Measurements from ENCODE around the gene ZNF385A.
A peak's percentile ranks its signal among the peaks of the same experiment; 100 is the strongest.
"Not testable (repeated sequence)": the region's sequence is repeated elsewhere in the genome, so short reads cannot be mapped to it uniquely, and the experiment has no call there.

The ZNF385A gene

DNA sequence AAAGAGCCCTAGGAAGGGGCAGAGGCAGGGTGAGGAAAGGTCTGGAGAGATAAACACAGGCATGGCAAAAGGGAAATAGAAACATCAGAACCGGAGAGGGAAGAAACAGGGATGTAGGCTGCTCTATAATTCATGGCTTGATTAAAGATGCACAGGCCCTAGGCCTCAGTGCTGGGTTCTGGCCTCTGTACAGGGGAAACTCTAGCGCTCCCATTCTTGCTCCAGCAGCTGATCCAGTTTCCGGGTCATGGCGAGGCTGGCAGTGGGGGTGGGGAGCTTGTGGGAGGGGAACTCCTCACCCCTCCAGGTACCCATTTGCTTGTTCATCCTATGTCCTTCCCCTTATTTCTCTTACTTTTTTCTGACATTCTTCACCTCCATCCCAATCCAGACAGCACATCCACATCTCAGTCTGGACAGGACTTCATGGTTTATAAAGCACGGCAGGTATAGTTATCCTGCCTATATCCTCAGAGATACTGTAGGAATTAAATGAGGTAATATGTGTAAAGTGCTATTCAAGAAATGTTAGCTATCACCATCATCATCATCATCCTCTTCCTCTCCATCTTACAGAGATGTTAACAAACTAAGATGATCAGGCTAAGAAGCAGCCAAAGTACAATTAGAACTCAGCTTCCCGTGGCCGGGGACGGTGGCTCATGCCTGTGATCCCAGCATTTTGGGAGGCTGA is 12.3 kb downstream of the ZNF385A start:
- DNase-seq = no peak

DNA sequence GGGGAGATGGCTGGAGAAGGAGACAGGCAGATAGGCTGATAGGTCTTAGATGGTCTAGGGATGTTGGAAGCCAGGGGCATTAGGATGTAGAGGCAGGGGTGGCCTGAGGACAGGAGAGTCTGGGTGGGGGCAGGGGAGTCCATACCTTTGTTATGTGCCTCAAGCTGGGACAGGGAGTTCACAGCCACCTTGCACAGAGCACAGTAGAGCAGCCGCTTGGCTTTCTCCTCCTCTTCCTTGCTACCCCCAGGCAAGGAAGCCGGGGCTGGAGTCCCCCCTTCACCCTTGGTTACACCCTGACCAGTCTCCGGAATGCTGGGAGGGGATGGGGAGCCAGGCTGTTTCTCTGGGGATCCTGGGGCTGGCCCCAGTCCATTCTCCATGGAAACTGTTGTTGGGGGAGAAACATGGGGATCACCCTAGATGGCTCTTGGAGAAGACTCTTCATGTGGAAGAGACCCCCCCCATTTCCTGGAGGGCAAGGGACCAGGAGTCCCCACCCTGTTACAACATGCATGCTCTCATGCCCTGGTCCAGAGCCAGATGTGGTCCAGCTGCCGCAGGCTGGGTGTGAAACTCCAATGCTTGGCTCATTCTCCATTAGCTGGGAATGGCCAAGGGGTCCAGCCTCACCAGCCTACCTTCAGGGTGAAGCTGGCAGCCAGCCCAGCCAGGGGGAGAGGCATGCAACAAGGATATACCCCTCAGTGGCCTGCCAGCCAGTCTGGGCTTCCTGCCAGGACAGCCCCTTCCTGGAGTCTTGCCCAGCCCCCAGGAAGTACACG is 13.0 kb downstream of the ZNF385A start:
- DNase-seq = no peak

DNA sequence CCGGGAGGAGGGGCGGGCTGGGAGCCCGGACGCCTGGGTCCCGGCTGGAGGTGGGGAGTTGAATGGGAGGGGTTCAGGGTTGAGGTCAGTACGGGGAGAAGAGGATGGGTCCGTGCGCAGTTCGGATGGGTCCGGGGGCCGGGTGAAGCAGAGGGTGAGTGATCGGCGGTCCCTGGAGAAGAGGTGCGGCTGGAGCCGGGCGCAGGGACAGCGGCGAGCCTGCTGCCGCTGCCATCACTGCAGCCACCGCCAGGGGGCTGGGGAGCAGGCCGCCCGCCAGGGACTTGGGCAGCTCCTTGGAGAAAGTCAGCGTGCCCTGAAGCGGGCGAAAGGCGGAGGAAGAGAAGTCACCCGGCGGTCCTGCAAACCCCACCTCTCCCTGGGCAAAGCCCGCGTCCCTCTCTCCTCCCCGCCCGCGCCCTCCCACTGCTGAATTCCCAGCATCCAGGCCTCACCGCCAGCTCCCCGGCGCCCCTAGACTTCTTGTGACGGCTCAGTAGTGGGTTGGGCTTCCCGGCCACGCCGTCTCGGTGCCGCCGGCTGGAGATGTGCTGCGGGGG is 14.3 kb downstream of the ZNF385A start:
- DNase-seq = no peak

DNA sequence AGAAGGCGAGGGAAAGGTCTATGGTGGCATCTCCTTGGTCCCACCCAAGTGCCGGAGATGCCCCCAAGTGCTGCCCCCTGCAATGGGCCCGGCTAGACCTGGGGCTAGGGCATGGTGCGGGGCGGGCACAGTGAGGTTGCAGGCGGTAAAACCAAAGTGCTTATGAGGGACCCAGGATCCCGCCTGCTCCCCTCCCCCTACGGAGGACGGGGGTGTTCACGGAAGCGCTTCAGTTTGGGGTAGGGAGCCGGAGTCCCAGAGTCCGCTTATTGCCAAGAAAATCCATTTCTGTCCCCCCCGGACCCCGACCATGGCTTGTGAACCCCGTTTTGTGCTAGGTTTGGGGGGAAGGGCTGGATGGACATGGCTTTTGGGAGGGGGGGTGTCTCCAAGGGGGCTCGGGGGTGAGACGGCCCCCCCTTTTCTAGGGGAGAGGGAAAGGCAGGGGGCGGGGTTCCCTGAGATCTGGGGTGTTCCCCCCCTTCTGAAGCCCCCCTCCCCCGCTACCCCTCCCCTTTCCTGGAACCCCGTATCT is 14.9 kb downstream of the ZNF385A start:
- no peak for DNase-seq

DNA sequence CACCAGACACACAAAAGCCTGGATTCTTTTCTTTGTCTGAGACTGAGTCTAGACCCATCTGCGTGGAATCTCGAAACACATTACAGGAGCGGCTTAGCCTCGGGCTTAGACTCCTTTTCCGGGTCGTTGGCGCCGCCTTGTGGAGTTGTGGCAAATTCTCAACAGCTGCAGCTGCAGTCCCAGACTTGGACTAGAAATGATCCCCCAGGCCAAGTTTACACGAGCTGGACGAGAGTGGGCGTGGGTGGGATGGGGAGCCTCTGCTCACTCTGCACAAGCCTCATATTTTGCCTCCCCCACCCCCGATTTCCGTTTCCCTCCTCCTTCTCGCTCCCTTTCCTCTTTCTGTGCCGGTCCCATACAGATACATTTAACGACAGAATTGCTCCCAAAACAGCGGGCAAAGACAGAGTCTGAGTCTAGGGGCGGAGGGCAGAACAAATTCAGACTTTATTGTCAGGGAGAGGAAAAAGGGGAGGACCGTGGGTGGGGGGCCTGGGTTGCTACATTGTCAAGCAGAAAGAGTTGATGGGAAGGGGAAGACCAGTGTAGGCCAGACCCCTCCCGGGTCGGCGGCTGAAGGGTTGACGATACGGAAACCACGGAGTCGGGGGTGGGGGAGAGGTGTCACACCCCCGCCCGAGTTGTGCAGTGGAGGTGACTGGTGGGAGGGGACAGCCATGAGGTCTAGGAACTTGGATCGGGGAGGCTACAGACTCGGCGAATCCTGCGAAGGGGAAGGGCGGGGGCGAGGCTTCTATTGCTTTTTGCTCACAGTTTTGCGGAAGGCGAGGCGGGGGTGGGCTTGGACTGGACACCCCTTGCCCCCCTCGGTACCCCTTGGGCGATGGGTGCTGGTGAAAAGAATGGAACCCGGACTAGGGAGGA is 15.6 kb downstream of the ZNF385A start:
- DNase-seq = peak; percentile 41

DNA sequence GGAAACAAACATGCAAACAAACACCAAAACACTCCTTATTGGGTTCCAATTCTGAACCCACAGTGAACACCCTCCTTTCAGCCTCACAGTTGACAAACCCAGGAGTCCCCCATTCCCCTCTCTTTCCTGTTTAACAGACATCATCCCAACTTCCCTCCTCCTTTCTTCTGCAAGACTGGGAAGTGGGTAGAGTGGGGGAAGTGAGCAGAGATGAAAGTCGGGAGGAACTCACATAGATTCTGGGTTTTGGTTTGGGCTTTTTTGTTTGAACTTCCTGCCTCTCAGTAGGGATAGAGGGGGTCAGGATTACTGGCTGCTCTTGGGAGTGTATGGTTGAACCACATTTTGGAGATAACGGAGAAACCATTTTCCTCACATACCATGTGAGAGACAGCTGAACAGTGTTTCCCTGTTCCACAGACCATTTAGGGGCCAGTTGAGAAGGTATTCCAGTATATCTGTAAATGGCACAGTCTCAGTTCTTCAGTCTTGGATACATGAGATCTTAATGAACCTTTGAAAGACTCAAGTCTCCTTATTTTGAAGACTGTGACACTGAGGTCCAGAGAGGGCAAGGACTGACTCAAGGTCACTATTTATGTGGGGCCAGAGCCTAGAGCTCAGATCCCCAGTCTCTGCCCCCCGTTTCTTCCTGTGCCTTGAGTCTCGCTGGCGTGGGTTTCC is 16.4 kb downstream of the ZNF385A start:
- DNase-seq = no peak

DNA sequence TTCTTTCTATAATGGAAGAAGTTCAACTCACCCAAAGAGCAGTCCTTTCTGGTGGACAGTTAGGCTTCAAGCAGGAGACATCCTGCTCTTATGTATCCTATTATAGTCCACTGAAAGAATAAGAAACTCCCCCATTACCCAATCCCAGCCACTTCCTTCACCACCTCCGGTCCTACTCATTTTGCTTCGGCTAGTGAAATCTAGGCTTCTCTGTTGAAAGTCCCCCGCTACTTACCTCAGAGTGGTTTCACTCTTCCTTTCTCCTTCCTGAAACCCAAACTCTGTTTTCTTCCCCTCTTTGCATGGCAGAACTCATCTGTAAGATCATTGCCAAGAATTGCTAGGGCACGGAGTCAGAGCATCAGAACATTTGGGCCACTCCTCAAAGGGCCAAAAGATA is 20.1 kb downstream of the ZNF385A start, which contains the start of gene GPR84:
Gene GPR84, minus strand, starts transcription at position 74 of the 400 bp plus-strand sequence. CDS start 635 bp downstream, outside the sequence.
- DNase-seq = no peak

DNA sequence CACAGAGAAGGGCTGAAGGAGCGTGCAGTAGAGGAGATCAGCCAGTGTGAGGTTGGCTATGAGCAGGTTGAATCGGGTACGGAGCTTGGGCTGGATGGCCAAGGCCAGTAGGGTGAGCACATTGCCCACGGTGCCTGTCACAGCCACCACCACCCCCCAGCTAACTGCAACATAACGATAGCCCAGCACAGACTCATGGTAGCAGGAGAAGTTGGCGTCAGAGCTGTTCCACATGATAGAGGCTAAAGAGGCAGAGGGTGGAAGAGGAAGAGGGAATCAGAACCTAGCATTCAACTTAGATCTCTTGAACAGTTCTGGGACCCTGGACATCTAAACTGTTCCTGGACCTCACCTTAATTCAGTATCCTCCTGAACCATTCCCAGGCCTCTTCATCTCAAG is 20.9 kb downstream of the ZNF385A start:
- no peak for DNase-seq

DNA sequence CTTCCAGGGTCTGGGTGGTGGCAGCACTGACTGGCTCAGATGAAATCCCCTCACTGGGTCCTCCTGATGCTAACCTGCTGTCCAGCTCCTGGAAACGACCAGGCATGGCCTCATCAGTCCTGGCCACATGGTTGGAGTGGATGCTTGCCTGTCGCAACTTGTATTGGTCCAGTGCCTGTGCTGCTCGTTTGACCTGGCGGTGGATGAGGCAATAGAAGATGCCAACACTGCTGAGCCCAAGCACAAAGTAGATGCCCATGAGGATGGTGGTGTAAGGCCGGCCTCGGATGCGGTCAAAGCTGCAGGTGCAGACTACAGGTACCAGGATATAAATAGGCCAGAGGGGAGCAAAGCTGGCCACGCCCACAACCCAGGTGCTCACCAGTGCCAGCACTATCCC is 21.5 kb downstream of the ZNF385A start:
- no peak for DNase-seq

DNA sequence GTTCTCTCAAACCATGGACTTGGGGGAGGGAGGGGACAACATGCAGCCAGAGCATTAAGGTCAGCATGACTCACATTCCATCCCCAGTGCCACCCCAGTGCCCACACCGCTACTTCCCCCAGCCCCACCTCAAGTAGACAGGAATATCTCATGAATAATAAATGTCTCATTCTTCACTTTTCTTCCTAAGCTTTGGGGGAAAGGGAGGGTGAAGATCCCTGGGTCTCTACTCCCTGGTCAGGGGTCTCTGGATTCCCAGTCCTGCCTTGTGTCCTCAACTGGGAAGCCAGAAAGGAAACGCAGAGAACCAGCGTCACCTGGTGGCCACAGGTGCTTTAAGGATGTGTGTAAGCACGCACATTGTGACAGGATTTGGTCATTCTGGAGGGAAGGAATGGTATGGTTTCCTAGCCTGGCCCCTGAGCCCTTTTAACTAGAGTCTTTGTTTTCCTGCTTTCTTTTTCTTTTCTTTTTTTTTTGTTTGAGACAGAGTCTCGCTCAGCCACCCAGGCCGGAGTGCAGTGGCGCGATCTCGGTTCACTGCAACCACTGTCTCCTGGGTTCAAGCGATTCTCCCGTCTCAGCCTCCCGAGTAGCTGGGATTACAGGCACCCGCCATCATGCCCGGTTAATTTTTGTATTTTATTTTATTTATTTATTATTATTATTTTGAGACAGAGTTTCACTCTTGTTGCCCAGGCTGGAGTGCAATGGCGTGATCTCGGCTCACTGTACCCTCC is 23.6 kb downstream of the ZNF385A start:
- DNase-seq = no peak

DNA sequence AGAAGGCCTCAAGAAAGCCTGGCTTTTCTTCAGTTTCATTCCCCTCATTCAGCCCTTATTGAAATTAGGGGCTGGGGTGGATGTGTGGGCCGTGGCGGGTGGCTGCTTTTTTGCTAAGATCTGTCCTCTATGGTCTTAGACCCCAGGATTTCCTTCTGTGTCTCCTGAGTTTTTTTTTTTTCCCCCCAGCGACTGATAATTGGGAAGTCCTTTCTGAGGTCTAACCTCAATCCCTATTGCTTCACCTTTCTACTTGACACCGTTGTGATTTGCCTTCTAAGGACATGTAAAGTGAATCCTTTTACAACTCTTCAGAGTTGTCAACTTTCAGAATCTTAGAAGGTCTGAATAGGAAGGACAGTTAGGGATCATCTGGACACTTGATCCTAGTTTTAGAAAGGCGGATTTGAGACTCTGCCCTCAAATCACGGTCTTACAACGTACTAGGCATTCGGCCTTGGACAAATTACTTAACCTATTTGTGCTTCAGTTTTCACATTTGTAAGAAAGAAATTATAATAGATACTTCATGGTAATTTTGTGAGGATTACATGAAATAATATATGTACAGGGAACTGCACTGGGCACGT is 24.7 kb downstream of the ZNF385A start:
- DNase-seq = no peak

DNA sequence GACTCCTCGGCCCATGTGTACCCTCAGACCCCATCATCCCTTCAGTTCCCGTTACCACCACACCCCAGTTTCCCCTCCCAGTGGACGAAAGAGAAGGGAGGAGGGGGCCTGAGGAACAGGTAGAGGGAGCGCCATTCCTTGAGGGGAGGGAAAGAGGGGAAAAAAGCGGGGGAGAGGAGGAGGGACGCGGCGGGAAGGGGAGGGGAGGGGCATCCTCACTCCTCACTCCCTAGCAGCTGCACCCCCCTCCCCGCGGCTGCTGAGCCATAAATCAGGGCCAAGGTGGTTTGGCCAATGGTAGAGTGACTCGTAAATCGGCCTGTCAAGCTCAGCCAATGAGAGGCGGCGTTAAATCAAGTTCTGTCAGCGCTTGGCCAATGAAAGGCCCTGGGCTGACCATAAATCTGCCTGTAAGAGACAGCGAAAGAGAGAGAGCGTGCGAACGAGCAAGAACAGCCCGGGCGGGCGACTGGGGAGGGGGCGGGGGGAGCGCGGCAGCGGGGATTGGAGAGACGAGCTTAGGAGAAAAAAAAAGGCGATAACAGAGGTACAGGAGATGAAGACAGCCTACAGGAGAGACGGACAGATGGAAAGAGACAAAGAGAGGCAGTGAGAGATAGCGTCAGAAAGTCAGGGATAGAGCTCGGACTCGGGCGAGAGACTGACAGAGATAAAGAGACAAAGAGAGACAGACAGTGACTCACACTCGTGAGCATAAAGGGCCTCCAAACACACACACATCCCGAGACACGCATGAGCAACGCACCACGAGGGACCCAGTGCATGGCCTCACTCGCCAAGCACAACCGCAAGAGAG is 25.4 kb downstream of the ZNF385A start:
- DNase-seq = peak; percentile 66

DNA sequence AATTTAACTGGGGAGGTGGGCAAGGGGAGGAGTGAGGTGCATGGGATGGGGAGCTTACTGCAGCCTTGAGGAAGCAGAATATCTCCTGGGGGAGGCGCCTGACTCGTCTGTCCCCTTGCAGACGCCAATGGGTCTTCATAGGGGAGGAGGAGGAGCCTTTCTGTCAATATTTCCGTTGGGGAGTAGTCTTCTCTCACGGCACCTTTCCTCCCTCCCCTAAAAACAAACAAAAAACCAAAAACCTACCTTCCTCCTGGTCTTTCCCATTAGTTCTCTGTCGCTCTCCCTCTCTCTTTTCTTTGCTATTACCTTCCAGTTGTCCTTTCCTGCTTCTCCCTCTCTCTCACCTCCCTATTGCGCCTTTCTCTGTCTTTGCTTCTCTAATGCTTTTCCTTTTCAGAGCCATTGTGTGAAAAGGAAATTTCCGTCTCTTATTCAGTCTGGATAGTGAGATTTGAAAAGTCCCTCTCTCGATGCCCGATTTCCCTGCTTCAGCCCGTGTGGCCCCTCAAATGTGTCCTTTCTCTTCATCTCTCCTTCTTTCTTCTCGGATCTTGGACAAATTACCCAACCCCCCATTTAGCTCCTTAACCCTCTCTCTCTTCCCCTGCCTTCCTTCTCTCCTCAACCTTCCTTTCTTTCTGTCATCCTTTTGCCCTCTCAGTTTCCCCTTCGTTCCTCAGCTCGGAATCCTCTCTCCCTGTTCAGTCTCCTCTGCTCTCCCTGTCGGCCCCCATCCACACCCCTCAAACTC is 26.2 kb downstream of the ZNF385A start:
- no peak for DNase-seq

DNA sequence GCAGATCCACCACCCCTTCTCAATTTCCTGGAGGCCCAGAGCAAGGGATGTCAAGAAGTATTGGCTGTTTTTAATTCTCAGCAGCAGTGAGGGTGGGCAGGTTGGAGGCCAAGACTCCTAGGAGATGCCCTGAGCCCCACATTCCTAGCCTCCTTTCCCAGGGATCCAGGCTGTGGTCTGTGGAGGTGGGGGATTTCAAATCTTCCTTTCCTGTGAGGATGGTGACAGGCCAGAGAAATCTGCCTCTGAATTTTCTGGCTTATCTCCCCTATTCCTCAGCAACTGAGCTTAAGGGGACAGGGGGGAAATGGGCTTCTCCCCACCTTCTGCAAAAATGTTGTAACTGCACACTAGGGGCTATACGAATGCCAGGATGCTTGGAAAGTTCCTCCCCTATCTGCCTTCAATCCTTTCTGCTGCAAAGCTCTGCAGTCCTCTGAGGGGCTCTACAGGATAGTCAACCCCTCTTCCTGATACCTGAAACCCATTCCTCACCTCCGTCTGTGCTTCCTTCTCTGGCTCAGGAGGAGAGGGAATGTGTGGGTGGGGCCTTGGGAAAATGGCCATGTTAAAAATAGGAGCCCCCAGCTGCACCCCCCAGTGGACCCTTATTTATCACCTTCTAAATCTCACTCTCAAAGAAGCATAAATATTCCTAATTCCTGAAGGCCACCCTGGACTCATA is 26.9 kb downstream of the ZNF385A start:
- DNase-seq = no peak

DNA sequence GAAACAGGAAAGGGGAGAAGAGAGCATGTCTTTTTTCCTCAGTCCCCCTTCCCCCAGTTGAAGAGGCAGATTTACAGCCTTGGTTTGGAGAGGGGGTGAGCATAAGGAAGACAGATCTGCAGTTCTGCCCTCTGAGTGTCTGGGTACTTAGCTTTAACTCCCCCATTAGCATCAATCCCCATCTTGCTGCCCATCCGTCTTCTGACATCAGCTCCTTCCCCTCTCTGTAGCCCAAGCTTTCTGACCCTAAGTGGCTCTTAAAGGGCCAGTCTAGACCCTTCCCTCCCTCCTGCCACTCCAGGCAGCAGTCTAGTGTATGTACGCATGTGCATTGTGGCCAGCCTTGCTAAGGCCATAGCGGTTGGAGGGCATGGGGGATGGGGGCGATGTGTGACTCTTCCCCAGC is 27.6 kb downstream of the ZNF385A start:
- no peak for DNase-seq

DNA sequence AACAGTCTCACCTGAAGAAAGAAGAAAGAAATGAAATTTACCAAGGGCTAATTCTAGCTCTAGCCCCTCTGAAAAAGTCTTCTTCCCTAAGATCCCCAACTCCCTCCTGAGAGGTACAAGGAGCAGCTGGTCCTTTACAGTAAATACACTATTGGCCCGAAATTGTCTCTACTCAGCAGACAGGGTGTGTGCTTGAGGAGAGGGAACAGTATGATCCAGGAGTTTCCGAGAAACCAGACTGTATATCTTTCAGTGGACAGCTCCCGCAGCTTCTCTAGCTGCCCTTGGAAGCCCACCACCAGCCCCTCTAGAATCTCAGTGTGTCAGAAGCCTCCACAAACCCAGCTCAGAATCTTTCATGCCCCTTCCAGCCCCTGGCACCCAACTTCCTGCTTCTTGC is 28.3 kb downstream of the ZNF385A start:
- DNase-seq = no peak

DNA sequence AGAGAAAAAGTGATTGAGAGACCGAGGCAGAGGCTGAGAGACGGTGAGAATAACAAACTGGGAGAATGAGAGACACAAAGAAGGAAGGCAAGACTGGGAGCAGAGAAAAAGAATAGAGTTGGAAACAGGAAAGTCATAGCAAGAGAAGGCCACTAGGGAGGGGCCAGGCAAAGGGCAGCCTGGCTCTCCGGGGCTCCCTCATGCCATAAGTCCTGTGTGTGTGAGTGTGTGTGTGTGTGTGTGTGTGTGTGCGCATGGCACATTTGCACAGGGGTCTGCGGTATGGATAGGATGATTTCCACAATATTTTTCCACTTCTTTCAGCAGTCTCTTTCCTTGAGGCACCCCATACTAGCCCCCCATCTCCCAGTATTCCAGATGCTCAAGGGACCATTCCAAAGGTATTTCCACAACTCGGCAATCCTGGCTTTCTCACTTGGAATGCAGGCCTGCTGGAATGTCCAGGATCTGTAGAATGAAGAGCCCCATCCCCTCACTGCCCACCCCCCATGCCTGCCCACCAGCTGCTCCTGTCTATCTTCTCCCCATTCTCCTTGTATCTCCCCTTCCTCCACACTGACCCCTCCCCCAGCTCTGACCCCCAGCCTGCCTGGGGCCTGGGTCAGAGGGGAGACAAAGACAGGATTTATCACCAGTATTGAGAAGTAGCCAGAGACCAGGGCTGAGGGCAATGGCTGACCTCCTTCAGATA is 29.3 kb downstream of the ZNF385A start:
- no peak for DNase-seq

DNA sequence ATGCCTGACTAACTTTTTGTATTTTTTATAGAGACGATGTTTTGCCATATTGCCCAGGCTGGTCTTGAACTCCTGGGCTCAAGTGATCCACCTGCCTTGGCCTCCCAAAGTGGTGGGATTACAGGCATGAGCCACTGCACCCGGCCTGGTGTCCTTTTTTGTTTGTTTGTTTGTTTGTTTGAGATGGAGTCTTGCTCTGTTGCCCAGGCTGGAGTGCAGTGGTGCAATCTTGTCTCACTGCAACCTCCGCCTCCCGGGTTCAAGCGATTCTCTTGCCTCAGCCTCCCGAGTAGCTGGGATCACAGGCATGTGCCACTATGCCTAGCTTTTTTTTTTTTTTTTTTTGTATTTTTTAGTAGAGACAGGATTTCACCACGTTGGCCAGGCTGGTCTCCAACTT is 30.3 kb downstream of the ZNF385A start:
- not testable (repeated sequence) for DNase-seq

Data from GOT3 (cell line).